H1 (cell line): ENCODE measurements around the gene FBH1. TPM values are rescaled to one million over a fixed set of nuclear protein-coding genes. Genes with fewer than 3 reads are reported as not detected.

Source experiments
- CTCF ChIA-PET: fragments of 300-600 bp; sonication (Branson Sonifier 250); formaldehyde crosslinking; loops from one replicate; lab custom pipeline; 2021; ENCODE audit not compliant: partially characterized antibody; lab: Charles Lee
- POLR2A ChIA-PET: fragments of 300-600 bp; sonication (Branson Sonifier 250); formaldehyde crosslinking; loops from one replicate; lab custom pipeline; 2021; ENCODE audit warnings: inconsistent platforms; ENCODE audit not compliant: partially characterized antibody; lab: Charles Lee
- DNase-seq, 2 experiments: peaks; one replicate each; pipeline versions ENCODE4 v3.0.0 to v3.0.0-alpha.2; 2010 to 2022; ENCODE audit warnings: low spot score in 2 of 2, low read depth in 1 of 2, mixed read lengths in 1 of 2
- FAIRE-seq: peaks from 2 replicates; lab custom pipeline; 2011; peaks lifted over from hg19 to GRCh38; lab: Jason Lieb, UNC
- H2AFZ ChIP-seq: 2 replicates; pipeline ENCODE4 v1.8.1; 2012; ENCODE audit warnings: low read length, inconsistent platforms
- H2AK5ac ChIP-seq: 2 replicates; pipeline ENCODE4 v1.6.1; 2013; ENCODE audit warnings: low read depth, low read length
- H2BK120ac ChIP-seq: replicated peaks from 2 replicates; pipeline ENCODE3; 2013; ENCODE audit warnings: low read depth, low read length, inconsistent platforms
- H2BK12ac ChIP-seq: 2 replicates; pipeline ENCODE4 v1.6.1; 2013; ENCODE audit warnings: low read depth, low read length
- H2BK15ac ChIP-seq: 2 replicates; pipeline ENCODE4 v1.6.1; 2013; ENCODE audit warnings: low read length
- H2BK20ac ChIP-seq: 2 replicates; pipeline ENCODE4 v1.6.1; 2013; ENCODE audit warnings: low read length
- H2BK5ac ChIP-seq: 2 replicates; pipeline ENCODE4 v1.6.1; 2013; ENCODE audit warnings: low read depth, low read length
- H3K14ac ChIP-seq: 2 replicates; pipeline ENCODE4 v1.6.1; 2013; ENCODE audit warnings: inconsistent platforms; ENCODE audit not compliant: insufficient read length
- H3K18ac ChIP-seq: 2 replicates; pipeline ENCODE4 v1.6.1; 2013; ENCODE audit warnings: low read length; ENCODE audit errors: extremely low read depth
- H3K23ac ChIP-seq: 2 replicates; pipeline ENCODE4 v1.6.1; 2013; ENCODE audit warnings: inconsistent platforms; ENCODE audit not compliant: insufficient read length
- H3K23me2 ChIP-seq: 2 replicates; pipeline ENCODE4 v1.6.1; 2013; ENCODE audit warnings: low read depth, low read length
- H3K27ac ChIP-seq: 2 replicates; pipeline ENCODE4 v1.6.1; 2011; ENCODE audit warnings: low read depth, low read length, inconsistent platforms
- H3K27me3 ChIP-seq, 4 experiments: replicated peaks in 1 of 4; 1 replicate in 1 of 4; 2 replicates in 3 of 4; pipeline versions ENCODE4 v1.6.1 to v1.8.1; 2011 to 2013; ENCODE audit warnings: low read length in 3 of 4, mild to moderate bottlenecking in 3 of 4, inconsistent platforms in 2 of 4, mixed read lengths in 2 of 4, moderate library complexity in 1 of 4; ENCODE audit not compliant: control insufficient read depth in 3 of 4, insufficient read depth in 3 of 4; ENCODE audit errors: extremely low read depth in 1 of 4
- H3K36me3 ChIP-seq, 4 experiments: 2 replicates each; pipeline versions ENCODE4 v1.6.1 to v1.8.1; 2011 to 2013; ENCODE audit warnings: mild to moderate bottlenecking in 4 of 4, low read length in 3 of 4, moderate library complexity in 2 of 4, control low read depth in 1 of 4, inconsistent platforms in 1 of 4; ENCODE audit not compliant: insufficient read depth in 4 of 4, control insufficient read depth in 2 of 4
- H3K4ac ChIP-seq: replicated peaks from 2 replicates; pipeline ENCODE3; 2013; ENCODE audit warnings: low read length, low read depth, mixed read lengths, inconsistent platforms; ENCODE audit not compliant: insufficient read length
- H3K4me1 ChIP-seq, 4 experiments: replicated peaks in 1 of 4; 1 replicate in 1 of 4; 2 replicates in 3 of 4; pipeline versions ENCODE4 v1.6.1 to v1.8.1; 2011 to 2013; ENCODE audit warnings: low read length in 3 of 4, inconsistent platforms in 2 of 4, mixed read lengths in 1 of 4; ENCODE audit not compliant: insufficient read depth in 4 of 4, control insufficient read depth in 3 of 4
- H3K4me2 ChIP-seq, 2 experiments: 2 replicates each; pipeline versions ENCODE4 v1.6.1 to v1.8.1; 2011 to 2013; ENCODE audit warnings: low read depth in 2 of 2, low read length in 2 of 2, control low read depth in 1 of 2, inconsistent platforms in 1 of 2, mild to moderate bottlenecking in 1 of 2; ENCODE audit not compliant: insufficient read depth in 1 of 2
- H3K4me3 ChIP-seq, 4 experiments: fragments of 200-600, 300-600 bp in 1 of 4; sonication (generic), shearing (Covaris generic), sonication (Bioruptor Twin) in 1 of 4; 2 replicates each; pipeline versions ENCODE4 v1.5.1 to v1.8.1; 2011 to 2016; ENCODE audit warnings: low read length in 4 of 4, low read depth in 3 of 4, control low read depth in 2 of 4, inconsistent platforms in 2 of 4, mild to moderate bottlenecking in 2 of 4, mixed read lengths in 1 of 4, moderate library complexity in 1 of 4; ENCODE audit not compliant: insufficient read depth in 2 of 4; ENCODE audit errors: extremely low read depth in 1 of 4
- H3K56ac ChIP-seq: replicated peaks from 2 replicates; pipeline ENCODE3; 2013; ENCODE audit warnings: low read depth, mild to moderate bottlenecking, mixed read lengths, low read length, inconsistent platforms; ENCODE audit not compliant: insufficient read length
- H3K79me1 ChIP-seq: 2 replicates; pipeline ENCODE4 v1.6.1; 2013; ENCODE audit warnings: low read depth, low read length, control low read depth
- H3K79me2 ChIP-seq, 2 experiments: 2 replicates each; pipeline versions ENCODE4 v1.6.1 to v1.8.1; 2012 to 2013; ENCODE audit warnings: low read length in 2 of 2, mild to moderate bottlenecking in 2 of 2, inconsistent platforms in 1 of 2; ENCODE audit not compliant: insufficient read depth in 2 of 2, control insufficient read depth in 1 of 2
- H3K9ac ChIP-seq, 4 experiments: replicated peaks in 1 of 4; 1 replicate in 1 of 4; 2 replicates in 3 of 4; pipeline versions ENCODE4 v1.6.1 to v1.8.1; 2011 to 2013; ENCODE audit warnings: low read depth in 3 of 4, low read length in 3 of 4, control low read depth in 2 of 4, mild to moderate bottlenecking in 2 of 4, moderate library complexity in 2 of 4, inconsistent platforms in 1 of 4; ENCODE audit errors: extremely low read depth in 1 of 4
- H3K9me3 ChIP-seq, 2 experiments: 2 replicates each; pipeline versions ENCODE4 v1.6.1 to v1.8.1; 2012 to 2013; ENCODE audit warnings: mild to moderate bottlenecking in 2 of 2, moderate library complexity in 2 of 2, control low read depth in 1 of 2, inconsistent platforms in 1 of 2, low read depth in 1 of 2, low read length in 1 of 2, mixed read lengths in 1 of 2; ENCODE audit not compliant: insufficient read depth in 2 of 2
- H4K20me1 ChIP-seq, 2 experiments: replicated peaks in 1 of 2; 2 replicates each; pipeline versions ENCODE3 to v1.8.1; 2011 to 2013; ENCODE audit warnings: inconsistent platforms in 2 of 2, low read length in 2 of 2, mild to moderate bottlenecking in 1 of 2; ENCODE audit not compliant: insufficient read depth in 2 of 2, control insufficient read depth in 1 of 2
- H4K5ac ChIP-seq: 2 replicates; pipeline ENCODE4 v1.6.1; 2013; ENCODE audit warnings: low read length, low read depth, mixed read lengths, inconsistent platforms; ENCODE audit not compliant: insufficient read length
- H4K8ac ChIP-seq: 2 replicates; pipeline ENCODE4 v1.8.0; 2013; ENCODE audit warnings: mild to moderate bottlenecking, moderate library complexity, low read length, inconsistent platforms; ENCODE audit not compliant: insufficient read depth; ENCODE audit errors: extremely low read depth
- H4K91ac ChIP-seq: replicated peaks from 2 replicates; pipeline ENCODE3; 2013; ENCODE audit warnings: low read length, mixed read lengths, inconsistent platforms; ENCODE audit not compliant: insufficient read length
- ASH2L ChIP-seq: fragments of 200-600, 300-600 bp; sonication (generic); IDR thresholded peaks from one replicate; pipeline ENCODE4 v1.7.1; 2017; ENCODE audit warnings: low read length
- CEBPB ChIP-seq: IDR thresholded peaks from 2 replicates; pipeline ENCODE4 v1.6.1; 2012; ENCODE audit warnings: low read depth, low read length
- CHD1 ChIP-seq: IDR thresholded peaks from 2 replicates; pipeline ENCODE4 v1.6.1; 2012; ENCODE audit warnings: low read depth, low read length, improper control_type of control experiment
- CHD2 ChIP-seq: IDR thresholded peaks from 2 replicates; pipeline ENCODE4 v1.6.1; 2012; ENCODE audit warnings: low read length, improper control_type of control experiment
- CTBP2 ChIP-seq: IDR thresholded peaks from 2 replicates; pipeline ENCODE4 v1.7.0; 2011; ENCODE audit warnings: borderline replicate concordance, mild to moderate bottlenecking, moderate library complexity, mixed read lengths, low read length; ENCODE audit not compliant: insufficient read depth, insufficient read length
- E2F6 ChIP-seq: IDR thresholded peaks from 2 replicates; pipeline ENCODE4 v1.6.1; 2012; ENCODE audit warnings: inconsistent platforms
- FOSL1 ChIP-seq: IDR thresholded peaks from 2 replicates; pipeline ENCODE4 v1.6.1; 2011; ENCODE audit warnings: mild to moderate bottlenecking, low read depth, low read length, moderate library complexity; ENCODE audit not compliant: insufficient read depth
- KDM1A ChIP-seq: fragments of 200-600, 300-600 bp; sonication (generic); IDR thresholded peaks from 2 replicates; pipeline ENCODE4 v1.7.1; 2016; ENCODE audit warnings: mild to moderate bottlenecking, low read length, borderline replicate concordance
- KDM4A ChIP-seq: IDR thresholded peaks from one replicate; pipeline ENCODE4 v1.7.1; 2012; ENCODE audit warnings: low read depth, mild to moderate bottlenecking, moderate library complexity, low read length, inconsistent platforms; ENCODE audit not compliant: severe bottlenecking
- NRF1 ChIP-seq: IDR thresholded peaks from 2 replicates; pipeline ENCODE4 v1.6.1; 2011; ENCODE audit warnings: mild to moderate bottlenecking, low read depth, low read length, improper control_type of control experiment
- SIN3A ChIP-seq, 2 experiments: IDR thresholded peaks in 1 of 2; conservative IDR thresholded peaks in 1 of 2; 2 replicates each; pipeline ENCODE4 v1.6.1; 2011 to 2012; ENCODE audit warnings: low read length in 2 of 2, improper control_type of control experiment in 1 of 2, low read depth in 1 of 2, mild to moderate bottlenecking in 1 of 2
- SP1 ChIP-seq: IDR thresholded peaks from 2 replicates; pipeline ENCODE4 v1.6.1; 2011; ENCODE audit warnings: low read depth, low read length
- SUZ12 ChIP-seq: fragments of 200-600 bp; sonication (generic); IDR thresholded peaks from 2 replicates; pipeline ENCODE4 v1.6.1; 2012; ENCODE audit warnings: mild to moderate bottlenecking, inconsistent platforms, low read length, moderate library complexity, mixed read lengths
- ZNF274 ChIP-seq: IDR thresholded peaks from 2 replicates; pipeline ENCODE4 v1.7.0; 2012; ENCODE audit warnings: low read length, borderline replicate concordance; ENCODE audit errors: extremely low read depth
- WGBS, 2 experiments: shearing (Covaris generic) in 1 of 2; methylation state at CpG; one replicate each; pipeline versions ENCODE4 v1.1.6 to v1.1.7; 2013 to 2015; ENCODE audit warnings: low lambda C conversion rate in 2 of 2, mixed read lengths in 2 of 2, inconsistent platforms in 1 of 2, low coverage in 1 of 2, missing lambda C conversion rate in 1 of 2; ENCODE audit not compliant: insufficient replicate concordance in 2 of 2, insufficient coverage in 1 of 2, insufficient read length in 1 of 2; ENCODE audit errors: extremely low coverage in 1 of 2, missing lambda C conversion rate in 1 of 2; 5-methylcytosine and 5-hydroxymethylcytosine counted together
- polyA plus RNA-seq, 7 experiments: library from polyadenylated mRNA; depleted of rRNA in 3 of 7; stranded (reverse) in 5 of 7; unstranded in 2 of 7; fragments of >200 nt in 5 of 7; fragments of 200-250 nt in 2 of 7; gene quantifications; 1 replicate in 5 of 7; 2 replicates in 1 of 7; 4 replicates in 1 of 7; pipeline versions ENCODE4 v1.2.1 to v1.2.3, GENCODE V29; 2011 to 2013; ENCODE audit warnings: missing spikeins in 2 of 7, mixed read lengths in 2 of 7
- total RNA-seq: library from RNA; stranded (reverse); fragmentation: NEBNext Ultra II Directional; extraction: Animal tissue kit (Norgen Biotek cat#: 25700); gene quantifications from 2 replicates; pipeline ENCODE4 v1.2.1, GENCODE V29; 2021

FBH1 gene
- total and polyA plus RNA-seq, 2 of the 8 experiments (the other 6 are each of a cell fraction or from before 2014, with no cell fraction given): 31.1 to 51.8 TPM

GRCh38 chr10:5929442-5929841, 39.4 kb downstream of the FBH1 start:
- Histone ChIP-seq H3K36me3 (peaks cover 25 to 60% (median 47%) of the 10 kb centered on the region in 4 experiments), H3K4me1 (no peaks in the 10 kb centered on the region)
- TF ChIP-seq FOSL1 (no peak), KDM4A (no peak), CTBP2 (no peak), CHD2 (no peak), SUZ12 (no peak), ASH2L (no peak), CHD1 (no peak), CEBPB (no peak), E2F6 (no peak), SP1 (no peak), KDM1A (no peak), ZNF274 (no peak), NRF1 (no peak), SIN3A (conservative IDR thresholded peaks at IDR 0.05 in 1 of 2, IDR thresholded peaks at IDR 0.05 in 1 of 2; ENCODE audit: low read depth in 1 of 2, low read length in 2 of 2) (no peak)

More at GRCh38 chr10:5929442-5929841, 39.4 kb downstream of the FBH1 start:
- Histone ChIP-seq H3K79me2 (no peaks in the 10 kb centered on the region), H4K8ac (no peak overlapping the region), H4K91ac (no peak overlapping the region), H2BK5ac (no peak overlapping the region), H2AFZ (no peak overlapping the region), H2BK120ac (no peak overlapping the region), H3K14ac (no peak overlapping the region), H2AK5ac (no peak overlapping the region), H3K27me3 (no peaks in the 10 kb centered on the region), H2BK20ac (no peak overlapping the region), H2BK12ac (no peak overlapping the region), H3K27ac (no peak overlapping the region), H3K9ac (no peak overlapping the region), H3K23ac (no peak overlapping the region), H3K23me2 (no peaks in the 10 kb centered on the region), H3K18ac (no peak overlapping the region), H3K56ac (no peak overlapping the region), H3K4me3 (no peak overlapping the region), H4K5ac (no peak overlapping the region), H2BK15ac (no peak overlapping the region), H3K79me1 (no peaks in the 10 kb centered on the region), H3K4ac (no peak overlapping the region), H3K4me2 (no peak overlapping the region), H3K9me3 (no peaks in the 10 kb centered on the region), H4K20me1 (peaks cover 0 to 2% of the 10 kb centered on the region in 2 experiments)
- ChIA-PET POLR2A (no interaction called here), CTCF (interaction anchor here (0.6 kb wide), 2 partner anchors 17 to 74 kb away, joined by 3 read pairs; no protein-coding TSS in a partner anchor)
- DNase-seq (no peak), FAIRE-seq (no peak)
- 88% methylated on average over 8 of the region's 8 CpGs; no CpG with 5 or more reads in 1 of the 2 experiments for WGBS, 2 experiments
